Fibroblast of pulmonary artery (primary cell): ENCODE measurements around the gene RETN.

Experiments
- DNase-seq: peaks from one replicate; pipeline ENCODE4 v3.0.0-alpha.2; 2010; ENCODE audit warnings: low read depth
- H3K4me3 ChIP-seq: replicated peaks from 2 replicates; pipeline ENCODE4 v1.5.1; 2011; ENCODE audit warnings: low read depth, mild to moderate bottlenecking, control low read depth, low read length, moderate library complexity
- TF ChIP-seq, protein P1 (sequence below): IDR thresholded peaks from 2 replicates; pipeline ENCODE4 v1.5.1; 2011; ENCODE audit warnings: mild to moderate bottlenecking, control low read depth, low read length, inconsistent platforms; ENCODE audit errors: missing control alignments

The RETN gene

DNA sequence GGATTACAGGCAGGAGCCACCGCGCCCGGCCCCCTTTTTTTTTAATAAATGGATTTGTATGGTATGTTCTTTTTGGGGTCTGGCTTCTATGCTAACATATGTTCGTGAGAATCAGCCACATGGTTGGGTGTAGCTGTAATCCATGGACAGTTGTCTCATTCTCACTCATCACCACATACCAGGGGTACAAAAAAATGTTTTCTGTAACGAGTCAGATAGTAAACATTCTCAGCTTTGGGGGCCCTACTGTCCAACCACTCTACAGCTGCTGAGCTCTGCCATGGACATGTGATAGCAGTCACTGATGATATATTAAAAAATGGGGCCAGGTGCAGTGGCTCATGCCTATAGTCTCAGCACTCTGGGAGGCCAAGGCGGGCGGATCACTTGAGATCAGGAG lies 5.1 kb upstream of the RETN start:
- DNase-seq: no peak
- no peak overlapping the region for H3K4me3 ChIP-seq
- TF ChIP-seq, protein P1, sequence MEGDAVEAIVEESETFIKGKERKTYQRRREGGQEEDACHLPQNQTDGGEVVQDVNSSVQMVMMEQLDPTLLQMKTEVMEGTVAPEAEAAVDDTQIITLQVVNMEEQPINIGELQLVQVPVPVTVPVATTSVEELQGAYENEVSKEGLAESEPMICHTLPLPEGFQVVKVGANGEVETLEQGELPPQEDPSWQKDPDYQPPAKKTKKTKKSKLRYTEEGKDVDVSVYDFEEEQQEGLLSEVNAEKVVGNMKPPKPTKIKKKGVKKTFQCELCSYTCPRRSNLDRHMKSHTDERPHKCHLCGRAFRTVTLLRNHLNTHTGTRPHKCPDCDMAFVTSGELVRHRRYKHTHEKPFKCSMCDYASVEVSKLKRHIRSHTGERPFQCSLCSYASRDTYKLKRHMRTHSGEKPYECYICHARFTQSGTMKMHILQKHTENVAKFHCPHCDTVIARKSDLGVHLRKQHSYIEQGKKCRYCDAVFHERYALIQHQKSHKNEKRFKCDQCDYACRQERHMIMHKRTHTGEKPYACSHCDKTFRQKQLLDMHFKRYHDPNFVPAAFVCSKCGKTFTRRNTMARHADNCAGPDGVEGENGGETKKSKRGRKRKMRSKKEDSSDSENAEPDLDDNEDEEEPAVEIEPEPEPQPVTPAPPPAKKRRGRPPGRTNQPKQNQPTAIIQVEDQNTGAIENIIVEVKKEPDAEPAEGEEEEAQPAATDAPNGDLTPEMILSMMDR: no peak

DNA sequence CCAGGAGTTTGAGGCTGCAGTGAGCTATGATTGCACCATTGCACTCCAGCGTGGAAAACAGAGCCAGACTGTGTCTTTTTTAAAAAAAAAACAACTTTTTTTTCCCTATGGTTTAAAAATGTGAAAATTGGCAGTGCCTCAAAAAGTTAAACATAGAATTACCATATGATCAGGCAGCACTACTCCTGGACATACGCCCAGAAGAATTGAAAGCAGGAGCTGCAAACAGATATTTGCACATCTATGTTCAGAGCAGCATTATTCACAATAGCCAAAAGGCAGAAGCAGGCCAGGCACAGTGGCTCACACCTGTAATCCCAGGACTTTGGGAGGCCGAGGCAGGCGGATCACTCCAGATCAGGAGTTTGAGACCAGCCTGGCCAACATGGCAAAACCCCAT lies 3.8 kb upstream of the RETN start:
- peak; percentile 71 for DNase-seq
- H3K4me3 ChIP-seq: no peak overlapping the region
- TF ChIP-seq, protein P1: no peak

DNA sequence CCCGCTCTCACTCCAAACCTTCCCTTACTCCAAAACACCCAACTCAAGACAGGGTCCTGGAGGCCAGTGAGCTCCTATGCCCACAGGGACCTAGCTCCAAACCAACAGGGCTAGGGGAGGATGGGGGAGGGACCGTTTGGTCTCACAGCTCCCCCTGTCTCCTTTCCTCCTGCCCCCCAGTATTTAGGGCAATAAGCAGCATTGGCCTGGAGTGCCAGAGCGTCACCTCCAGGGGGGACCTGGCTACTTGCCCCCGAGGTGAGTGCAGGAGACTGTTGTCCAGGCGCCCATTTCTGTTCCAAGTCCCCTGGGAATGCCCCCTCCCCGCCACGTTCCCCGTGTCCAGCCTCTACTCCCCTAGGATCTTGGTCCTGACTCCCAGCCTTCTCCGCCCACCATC lies 792 bp downstream of the RETN start:
- TF ChIP-seq, protein P1: no peak
- no peak overlapping the region for H3K4me3 ChIP-seq
- no peak for DNase-seq

DNA sequence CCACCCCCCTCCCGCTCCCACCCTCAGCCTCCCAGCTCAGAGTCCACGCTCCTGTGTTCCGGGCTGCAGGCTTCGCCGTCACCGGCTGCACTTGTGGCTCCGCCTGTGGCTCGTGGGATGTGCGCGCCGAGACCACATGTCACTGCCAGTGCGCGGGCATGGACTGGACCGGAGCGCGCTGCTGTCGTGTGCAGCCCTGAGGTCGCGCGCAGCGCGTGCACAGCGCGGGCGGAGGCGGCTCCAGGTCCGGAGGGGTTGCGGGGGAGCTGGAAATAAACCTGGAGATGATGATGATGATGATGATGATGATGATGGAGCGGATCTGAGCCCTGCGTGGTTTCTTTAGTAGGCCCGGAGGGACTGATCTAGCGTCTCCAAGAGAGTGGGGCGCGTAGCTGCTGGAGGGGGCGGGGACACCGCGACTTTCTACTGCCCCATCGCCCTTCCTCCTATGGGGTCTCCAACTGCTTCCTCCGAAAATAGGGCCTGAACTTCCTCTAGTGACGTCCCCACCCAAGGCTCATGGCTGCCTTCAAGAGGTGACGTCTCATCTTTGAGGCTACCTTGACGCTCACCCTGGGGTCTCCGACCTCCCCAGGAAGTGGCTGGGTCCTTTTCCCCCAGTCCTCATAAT lies 1.4 kb downstream of the RETN start:
- H3K4me3 ChIP-seq: no peak overlapping the region
- no peak for DNase-seq
- TF ChIP-seq, protein P1: no peak

DNA sequence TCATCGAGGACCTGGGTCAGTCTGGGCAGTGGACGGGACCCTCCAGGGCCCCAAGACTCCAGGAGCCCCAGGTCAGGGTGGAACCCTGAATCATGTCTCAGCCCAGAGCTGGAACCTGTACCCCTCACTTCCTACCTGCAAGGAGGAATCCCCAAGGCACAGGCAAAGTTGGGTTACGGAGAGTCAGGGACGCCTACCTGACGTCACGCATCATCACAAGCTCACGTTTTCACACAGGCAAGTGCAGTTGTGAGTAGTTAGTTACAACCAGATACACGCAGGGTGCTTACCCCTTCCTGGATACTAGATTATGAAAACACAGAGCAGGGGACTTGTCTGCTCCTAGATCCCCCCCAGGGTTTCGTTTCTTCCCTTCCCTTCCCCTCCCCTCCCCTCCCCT lies 1.9 kb downstream of the RETN start:
- no peak overlapping the region for H3K4me3 ChIP-seq

DNA sequence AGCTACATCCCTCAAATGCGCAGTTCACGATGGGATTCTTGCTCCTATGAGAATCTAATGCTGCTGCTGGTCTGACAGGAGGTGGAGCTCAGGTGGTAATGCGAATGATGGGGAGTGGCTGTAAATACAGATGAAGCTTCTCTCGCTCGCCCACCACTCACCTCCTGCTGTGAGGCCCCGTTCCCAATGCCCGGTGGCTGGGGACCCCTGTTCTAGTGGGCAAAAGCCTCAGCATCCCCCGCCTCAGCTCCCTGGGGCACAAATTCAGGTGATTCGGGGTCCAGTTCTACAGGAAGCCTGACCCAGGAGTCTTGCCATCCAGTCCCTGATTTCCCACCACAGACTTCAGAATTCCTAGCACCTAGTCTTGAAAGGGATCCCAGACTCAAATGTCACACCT lies 3.7 kb downstream of the RETN start:
- no peak overlapping the region for H3K4me3 ChIP-seq
- DNase-seq: no peak
- TF ChIP-seq, protein P1: no peak

More for the DNA sequence above, 1.9 kb downstream of the RETN start:
- no peak for DNase-seq
- TF ChIP-seq, protein P1: no peak
